WERI-Rb-1 (cell line): ENCODE measurements around the gene SGSM1.

Experiments
- DNase-seq: peaks from one replicate; pipeline ENCODE4 v3.0.0-alpha.2; 2020
- H3K27ac ChIP-seq: fragments of 250-450 bp; sonication (Bioruptor Pico); 2 replicates; pipeline ENCODE4 v1.5.1; 2020; ENCODE audit warnings: mild to moderate bottlenecking, moderate library complexity
- H3K27me3 ChIP-seq: fragments of 250-450 bp; sonication (Bioruptor Pico); 2 replicates; pipeline ENCODE4 v1.5.1; 2021; ENCODE audit warnings: mild to moderate bottlenecking, low read depth, moderate library complexity; ENCODE audit not compliant: insufficient read depth, severe bottlenecking
- H3K36me3 ChIP-seq: fragments of 250-450 bp; sonication (Bioruptor Pico); 2 replicates; pipeline ENCODE4 v1.5.1; 2020; ENCODE audit warnings: mild to moderate bottlenecking, moderate library complexity
- H3K4me3 ChIP-seq: 2 replicates; pipeline ENCODE4 v1.5.1; 2011; ENCODE audit warnings: low read depth, mild to moderate bottlenecking, control low read depth, low read length
- H3K9me3 ChIP-seq: fragments of 250-450 bp; sonication (Bioruptor Pico); 2 replicates; pipeline ENCODE4 v1.5.1; 2021; ENCODE audit warnings: mild to moderate bottlenecking, moderate library complexity; ENCODE audit not compliant: severe bottlenecking
- TF ChIP-seq, protein P1 (sequence below): IDR thresholded peaks from 2 replicates; pipeline ENCODE4 v1.5.1; 2011; ENCODE audit warnings: low read depth, mild to moderate bottlenecking, control low read depth, inconsistent platforms, low read length

SGSM1 gene

GRCh38 chr22:24876700-24877099 is 70.7 kb downstream of the SGSM1 start:
- Histone ChIP-seq H3K4me3 (no peak overlapping the region), H3K27ac (no peak overlapping the region), H3K36me3 (no peaks in the 10 kb centered on the region), H3K27me3 (no peaks in the 10 kb centered on the region), H3K9me3 (peaks cover 5% of the 10 kb centered on the region)
- TF ChIP-seq, protein P1, sequence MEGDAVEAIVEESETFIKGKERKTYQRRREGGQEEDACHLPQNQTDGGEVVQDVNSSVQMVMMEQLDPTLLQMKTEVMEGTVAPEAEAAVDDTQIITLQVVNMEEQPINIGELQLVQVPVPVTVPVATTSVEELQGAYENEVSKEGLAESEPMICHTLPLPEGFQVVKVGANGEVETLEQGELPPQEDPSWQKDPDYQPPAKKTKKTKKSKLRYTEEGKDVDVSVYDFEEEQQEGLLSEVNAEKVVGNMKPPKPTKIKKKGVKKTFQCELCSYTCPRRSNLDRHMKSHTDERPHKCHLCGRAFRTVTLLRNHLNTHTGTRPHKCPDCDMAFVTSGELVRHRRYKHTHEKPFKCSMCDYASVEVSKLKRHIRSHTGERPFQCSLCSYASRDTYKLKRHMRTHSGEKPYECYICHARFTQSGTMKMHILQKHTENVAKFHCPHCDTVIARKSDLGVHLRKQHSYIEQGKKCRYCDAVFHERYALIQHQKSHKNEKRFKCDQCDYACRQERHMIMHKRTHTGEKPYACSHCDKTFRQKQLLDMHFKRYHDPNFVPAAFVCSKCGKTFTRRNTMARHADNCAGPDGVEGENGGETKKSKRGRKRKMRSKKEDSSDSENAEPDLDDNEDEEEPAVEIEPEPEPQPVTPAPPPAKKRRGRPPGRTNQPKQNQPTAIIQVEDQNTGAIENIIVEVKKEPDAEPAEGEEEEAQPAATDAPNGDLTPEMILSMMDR = no peak
- DNase-seq = no peak

GRCh38 chr22:24878969-24879368 is 73.0 kb downstream of the SGSM1 start:
- H3K27ac ChIP-seq = no peak overlapping the region
- H3K4me3 ChIP-seq = no peak overlapping the region
- no peaks in the 10 kb centered on the region for H3K36me3 ChIP-seq
- peaks cover 5% of the 10 kb centered on the region for H3K9me3 ChIP-seq
- no peak for DNase-seq
- H3K27me3 ChIP-seq = no peaks in the 10 kb centered on the region
- TF ChIP-seq, protein P1 = no peak

- TF ChIP-seq, protein P1 = no peak
These were observed 77.4 kb downstream of the SGSM1 start for GRCh38 chr22:24883432-24883831.

GRCh38 chr22:24887260-24887659 is 81.2 kb downstream of the SGSM1 start:
- TF ChIP-seq, protein P1 = no peak
- Histone ChIP-seq H3K27ac (no peak overlapping the region), H3K27me3 (no peaks in the 10 kb centered on the region), H3K36me3 (no peaks in the 10 kb centered on the region), H3K9me3 (no peaks in the 10 kb centered on the region), H3K4me3 (no peak overlapping the region)
- DNase-seq = no peak

More at GRCh38 chr22:24883432-24883831, 77.4 kb downstream of the SGSM1 start:
- Histone ChIP-seq H3K27me3 (no peaks in the 10 kb centered on the region), H3K4me3 (no peak overlapping the region), H3K9me3 (no peaks in the 10 kb centered on the region), H3K27ac (no peak overlapping the region), H3K36me3 (no peaks in the 10 kb centered on the region)
- DNase-seq = no peak

DNA sequence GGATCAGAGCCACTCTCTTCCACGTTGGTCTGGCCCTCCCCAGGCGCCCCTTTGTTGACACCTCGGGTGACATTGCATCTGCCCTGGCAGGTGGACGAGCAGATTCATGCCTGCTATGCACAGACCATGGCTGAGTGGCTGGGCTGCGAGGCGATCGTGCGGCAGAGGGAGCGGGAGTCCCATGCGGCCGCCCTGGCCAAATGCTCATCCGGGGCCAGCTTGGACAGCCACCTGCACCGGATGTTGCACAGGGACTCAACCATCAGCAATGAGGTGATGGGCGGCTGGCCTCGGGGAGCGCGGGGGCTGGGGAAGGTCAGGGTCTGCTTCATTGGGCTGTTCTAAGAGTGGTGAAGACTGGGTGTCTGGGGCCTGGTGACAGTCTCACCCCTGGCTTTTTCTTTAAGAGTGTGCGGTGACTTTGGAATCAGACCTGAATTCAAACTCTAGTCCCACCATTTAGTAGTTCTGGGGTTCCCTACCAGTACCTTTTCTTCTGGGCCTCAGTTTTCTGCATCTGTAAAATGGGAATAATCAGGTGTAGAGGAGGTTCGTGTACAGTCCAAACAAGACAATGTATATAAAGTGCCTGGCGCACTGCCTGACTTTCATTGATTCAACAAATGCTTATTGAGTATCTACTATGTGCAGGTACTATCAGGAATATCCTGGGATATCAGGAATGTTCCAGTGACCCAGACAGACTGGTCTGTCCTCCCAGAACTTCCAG is 87.5 kb downstream of the SGSM1 start:
- no peak overlapping the region for H3K27ac ChIP-seq
- H3K36me3 ChIP-seq = no peaks in the 10 kb centered on the region
- TF ChIP-seq, protein P1 = no peak
- no peaks in the 10 kb centered on the region for H3K27me3 ChIP-seq
- no peaks in the 10 kb centered on the region for H3K9me3 ChIP-seq
- no peak for DNase-seq
- no peak overlapping the region for H3K4me3 ChIP-seq
